OCI-LY3 (cell line): ENCODE data around the gene TPTE2.

ENCODE experiments used
- H2AFZ ChIP-seq: fragments of 200-600, 300-600 bp; shearing (Covaris generic); 2 replicates; pipeline ENCODE4 v1.6.0; 2014; ENCODE audit warnings: antibody characterized with exemption, low read depth, low read length
- H3K27ac ChIP-seq: fragments of 200-600, 300-600 bp; sonication (generic); 2 replicates; pipeline ENCODE4 v1.5.1; 2014; ENCODE audit warnings: mild to moderate bottlenecking, low read length, moderate library complexity, mixed read lengths
- H3K27me3 ChIP-seq: fragments of 200-600, 300-600 bp; sonication (generic); 2 replicates; pipeline ENCODE4 v1.6.1; 2014; ENCODE audit warnings: low read depth, low read length, mixed read lengths
- H3K36me3 ChIP-seq: fragments of 200-600, 300-600 bp; sonication (generic); replicated peaks from 2 replicates; pipeline ENCODE3; 2014; ENCODE audit warnings: low read depth, low read length, mixed read lengths
- H3K4me1 ChIP-seq: fragments of 300-600, 200-600 bp; sonication (generic); 2 replicates; pipeline ENCODE4 v1.6.1; 2014; ENCODE audit warnings: low read length, mixed read lengths
- H3K4me2 ChIP-seq: fragments of 200-600, 300-600 bp; sonication (generic); 2 replicates; pipeline ENCODE4 v1.6.1; 2014; ENCODE audit warnings: low read length, mixed read lengths
- H3K4me3 ChIP-seq: fragments of 300-600, 200-600 bp; sonication (generic); 2 replicates; pipeline ENCODE4 v1.5.1; 2014; ENCODE audit warnings: antibody characterized with exemption, mild to moderate bottlenecking, low read length, moderate library complexity
- H3K79me2 ChIP-seq: fragments of 300-600, 200-600 bp; shearing (Covaris generic); 2 replicates; pipeline ENCODE4 v1.6.1; 2014; ENCODE audit warnings: mild to moderate bottlenecking, low read length, mixed read lengths
- H3K9ac ChIP-seq: fragments of 300-600, 200-600 bp; shearing (Covaris generic); 2 replicates; pipeline ENCODE4 v1.6.0; 2014; ENCODE audit warnings: mild to moderate bottlenecking, low read length, moderate library complexity
- H3K9me3 ChIP-seq: fragments of 200-600, 300-600 bp; shearing (Covaris generic); 2 replicates; pipeline ENCODE4 v1.6.1; 2014; ENCODE audit warnings: low read length, mixed read lengths; ENCODE audit not compliant: insufficient read depth
- H4K20me1 ChIP-seq: fragments of 200-600, 300-600 bp; sonication (generic); 2 replicates; pipeline ENCODE4 v1.6.1; 2016; ENCODE audit warnings: low read length, mixed read lengths; ENCODE audit not compliant: insufficient read depth
- CTCF ChIP-seq: fragments of 200-600, 300-600 bp; sonication (generic); IDR thresholded peaks from 2 replicates; pipeline ENCODE4 v1.5.1; 2014; ENCODE audit warnings: antibody characterized with exemption, low read length, low read depth
- EZH2phosphoT487 ChIP-seq: fragments of 200-600 bp; shearing (Covaris generic); IDR thresholded peaks from 2 replicates; pipeline ENCODE4 v1.6.1; 2018; ENCODE audit warnings: antibody characterized with exemption, mixed run types, low read depth

TPTE2 gene

GRCh38 chr13:19596960-19597361, 35.6 kb upstream of the TPTE2 start:
- Histone ChIP-seq H3K27ac (no peak overlapping the region), H3K36me3 (no peaks in the 10 kb centered on the region), H2AFZ (no peak overlapping the region), H3K4me3 (no peak overlapping the region), H4K20me1 (no peaks in the 10 kb centered on the region), H3K27me3 (no peaks in the 10 kb centered on the region), H3K4me1 (peaks cover 14% of the 10 kb centered on the region), H3K9ac (no peak overlapping the region), H3K79me2 (peaks cover 3% of the 10 kb centered on the region; the same call in 1 of the 2 replicates), H3K9me3 (no peaks in the 10 kb centered on the region), H3K4me2 (no peak overlapping the region)
- TF ChIP-seq CTCF, result no peak
- TF ChIP-seq EZH2phosphoT487, result no peak

DNA sequence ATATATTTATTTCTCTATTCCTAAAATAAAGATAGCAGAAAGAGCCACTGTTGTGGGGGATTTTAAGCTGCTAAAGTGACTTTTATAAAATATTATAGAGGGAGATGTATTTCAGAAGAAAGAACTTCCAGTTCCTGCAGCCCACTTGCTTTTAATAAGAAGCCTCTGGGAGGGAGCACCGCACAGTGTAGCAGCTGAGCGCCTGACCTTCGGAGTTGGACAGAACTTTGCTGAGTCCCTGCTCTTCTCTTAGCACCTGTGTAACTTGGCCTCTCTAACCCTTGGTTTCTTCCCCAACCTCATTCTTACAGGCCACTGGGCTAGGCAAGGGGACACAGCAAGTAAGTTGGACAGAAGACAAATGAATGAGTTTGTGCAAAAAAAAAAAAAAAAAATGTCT, 34.8 kb upstream of the TPTE2 start:
- peaks cover 14% of the 10 kb centered on the region for H3K4me1 ChIP-seq
- H2AFZ ChIP-seq, result no peak overlapping the region
- no peaks in the 10 kb centered on the region for H3K79me2 ChIP-seq
- no peaks in the 10 kb centered on the region for H3K27me3 ChIP-seq
- no peak overlapping the region for H3K4me3 ChIP-seq
- H4K20me1 ChIP-seq, result no peaks in the 10 kb centered on the region
- H3K4me2 ChIP-seq, result no peak overlapping the region
- no peak overlapping the region for H3K27ac ChIP-seq
- TF ChIP-seq EZH2phosphoT487, result no peak
- TF ChIP-seq CTCF, result no peak
- no peaks in the 10 kb centered on the region for H3K9me3 ChIP-seq
- no peaks in the 10 kb centered on the region for H3K36me3 ChIP-seq
- H3K9ac ChIP-seq, result no peak overlapping the region

DNA sequence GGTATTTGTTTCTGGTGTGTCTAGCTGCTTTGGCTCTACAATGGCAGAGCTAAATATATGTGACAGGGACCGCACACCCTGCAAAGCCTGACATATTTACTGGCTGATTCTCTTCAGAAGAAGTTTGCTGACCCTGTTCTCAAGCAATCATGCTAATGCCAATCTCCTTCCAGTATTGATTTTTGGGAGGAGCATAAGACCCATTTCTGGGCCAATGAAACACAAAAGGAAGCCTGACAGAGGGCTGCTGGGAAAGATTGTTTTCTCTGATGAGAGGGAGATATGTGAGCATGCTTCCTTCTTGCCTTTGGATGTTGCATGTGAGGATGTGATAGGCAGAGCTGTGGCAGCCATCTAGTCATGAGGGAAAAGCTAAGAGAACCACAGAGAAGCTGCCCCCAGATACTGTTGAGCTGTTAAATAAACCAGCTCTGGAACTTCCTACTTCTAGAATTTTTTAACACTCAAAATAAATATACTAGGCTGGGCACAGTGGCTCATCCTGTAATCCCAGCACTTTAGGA, 31.4 kb upstream of the TPTE2 start:
- H3K27me3 ChIP-seq, result no peaks in the 10 kb centered on the region
- no peak overlapping the region for H3K9ac ChIP-seq
- H2AFZ ChIP-seq, result no peak overlapping the region
- no peak overlapping the region for H3K4me3 ChIP-seq
- H3K9me3 ChIP-seq, result no peaks in the 10 kb centered on the region
- no peak overlapping the region for H3K4me2 ChIP-seq
- no peak for TF ChIP-seq EZH2phosphoT487
- no peak for TF ChIP-seq CTCF
- H3K27ac ChIP-seq, result no peak overlapping the region
- H3K36me3 ChIP-seq, result no peaks in the 10 kb centered on the region
- no peaks in the 10 kb centered on the region for H4K20me1 ChIP-seq
- peaks cover 13% of the 10 kb centered on the region for H3K4me1 ChIP-seq
- H3K79me2 ChIP-seq, result no peaks in the 10 kb centered on the region

GRCh38 chr13:19591864-19592263, 30.5 kb upstream of the TPTE2 start:
- Histone ChIP-seq H3K27me3 (no peaks in the 10 kb centered on the region), H3K4me3 (no peak overlapping the region), H4K20me1 (no peaks in the 10 kb centered on the region), H3K4me1 (peaks cover 19% of the 10 kb centered on the region), H3K9me3 (no peaks in the 10 kb centered on the region), H2AFZ (no peak overlapping the region), H3K79me2 (no peaks in the 10 kb centered on the region), H3K4me2 (no peak overlapping the region), H3K9ac (no peak overlapping the region), H3K36me3 (no peaks in the 10 kb centered on the region), H3K27ac (no peak overlapping the region)
- TF ChIP-seq EZH2phosphoT487, result no peak
- no peak for TF ChIP-seq CTCF
